Measurements from ENCODE around the gene TTC39A.

DNA sequence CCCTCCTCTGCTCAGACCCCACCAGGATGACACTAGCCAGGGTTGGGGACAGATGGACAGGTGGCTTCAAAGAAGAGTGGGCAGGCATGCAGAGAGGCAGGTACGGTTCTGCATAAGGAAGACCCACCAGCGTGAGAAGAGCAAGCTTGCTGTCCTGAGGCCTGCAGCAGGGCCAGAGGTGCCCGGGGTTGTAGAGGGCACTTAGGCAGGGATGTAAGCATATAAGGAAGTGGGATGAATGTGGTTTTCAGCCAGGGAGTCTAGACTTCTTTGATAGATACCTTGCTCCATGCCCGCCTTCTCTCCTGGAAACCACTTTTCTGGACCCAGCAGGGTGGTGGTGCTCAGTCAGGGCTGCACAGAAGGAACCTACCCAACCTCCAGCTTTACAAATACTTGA, 1.4 kb downstream of the TTC39A start:
- TF ChIP-seq, protein P1, sequence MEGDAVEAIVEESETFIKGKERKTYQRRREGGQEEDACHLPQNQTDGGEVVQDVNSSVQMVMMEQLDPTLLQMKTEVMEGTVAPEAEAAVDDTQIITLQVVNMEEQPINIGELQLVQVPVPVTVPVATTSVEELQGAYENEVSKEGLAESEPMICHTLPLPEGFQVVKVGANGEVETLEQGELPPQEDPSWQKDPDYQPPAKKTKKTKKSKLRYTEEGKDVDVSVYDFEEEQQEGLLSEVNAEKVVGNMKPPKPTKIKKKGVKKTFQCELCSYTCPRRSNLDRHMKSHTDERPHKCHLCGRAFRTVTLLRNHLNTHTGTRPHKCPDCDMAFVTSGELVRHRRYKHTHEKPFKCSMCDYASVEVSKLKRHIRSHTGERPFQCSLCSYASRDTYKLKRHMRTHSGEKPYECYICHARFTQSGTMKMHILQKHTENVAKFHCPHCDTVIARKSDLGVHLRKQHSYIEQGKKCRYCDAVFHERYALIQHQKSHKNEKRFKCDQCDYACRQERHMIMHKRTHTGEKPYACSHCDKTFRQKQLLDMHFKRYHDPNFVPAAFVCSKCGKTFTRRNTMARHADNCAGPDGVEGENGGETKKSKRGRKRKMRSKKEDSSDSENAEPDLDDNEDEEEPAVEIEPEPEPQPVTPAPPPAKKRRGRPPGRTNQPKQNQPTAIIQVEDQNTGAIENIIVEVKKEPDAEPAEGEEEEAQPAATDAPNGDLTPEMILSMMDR (IDR thresholded peaks at IDR 0.05), result no peak
- TF ChIP-seq POLR2A (IDR thresholded peaks at IDR 0.05), result no peak
- no peak for TF ChIP-seq POLR2AphosphoS5 (IDR thresholded peaks at IDR 0.05)

All from gastroesophageal sphincter (tissue), 3 donors.